Measurements from ENCODE around the gene FAM163B.
A peak's percentile ranks its signal among the peaks of the same experiment; 100 is the strongest.

The FAM163B gene

GRCh38 chr9:133539991-133540697, 69.0 kb downstream of the FAM163B start:
- DNase-seq, result no peak

GRCh38 chr9:133538851-133539833, 70.0 kb downstream of the FAM163B start:
- DNase-seq, result no peak

GRCh38 chr9:133538176-133538575, 71.0 kb downstream of the FAM163B start:
- no peak for DNase-seq

GRCh38 chr9:133537257-133537656, 71.9 kb downstream of the FAM163B start:
- no peak for DNase-seq

GRCh38 chr9:133536536-133536935, 72.7 kb downstream of the FAM163B start:
- no peak for DNase-seq

- DNase-seq, result no peak
These were observed 73.1 kb downstream of the FAM163B start for GRCh38 chr9:133536080-133536479.

GRCh38 chr9:133535306-133535877, 73.8 kb downstream of the FAM163B start:
- DNase-seq, result no peak

- DNase-seq, result peak; percentile 93
These were observed 74.6 kb downstream of the FAM163B start, which contains the start of gene ADAMTSL2 for GRCh38 chr9:133534346-133535291. ADAMTSL2 (plus strand) TSS chr9:133534704; CDS start chr9:133536713, 2,009 bp downstream.

- DNase-seq, result no peak
These were observed 75.3 kb downstream of the FAM163B start for GRCh38 chr9:133533857-133534256.

GRCh38 chr9:133532937-133533668, 76.1 kb downstream of the FAM163B start:
- peak; percentile 43 for DNase-seq

GRCh38 chr9:133531293-133531692, 77.9 kb downstream of the FAM163B start:
- DNase-seq, result no peak

- DNase-seq, result no peak
These were observed 79.3 kb downstream of the FAM163B start for GRCh38 chr9:133529874-133530273.

GRCh38 chr9:133529457-133529856, 79.7 kb downstream of the FAM163B start:
- no peak for DNase-seq

- DNase-seq, result peak; percentile 20
These were observed 80.3 kb downstream of the FAM163B start for GRCh38 chr9:133528876-133529241.

GRCh38 chr9:133528001-133528875, 81.0 kb downstream of the FAM163B start:
- DNase-seq, result no peak

- DNase-seq, result no peak
These were observed 81.7 kb downstream of the FAM163B start for GRCh38 chr9:133527444-133527920.
